Parathyroid adenoma (tissue), 2 donors: ENCODE data around the gene UHRF1.

Experiments used
- H2AFZ ChIP-seq: fragments of 300-600 bp; sonication (generic); one replicate; pipeline ENCODE4 v1.7.0; 2017; ENCODE audit warnings: antibody characterized with exemption, mild to moderate bottlenecking
- H3K27ac ChIP-seq: fragments of 300-600 bp; sonication (generic); one replicate; pipeline ENCODE4 v1.7.0; 2017
- H3K27me3 ChIP-seq: fragments of 300-600 bp; sonication (generic); one replicate; pipeline ENCODE4 v1.7.0; 2017; ENCODE audit warnings: low read length; ENCODE audit not compliant: control insufficient read depth, insufficient read depth
- H3K36me3 ChIP-seq: fragments of 300-600 bp; sonication (generic); one replicate; pipeline ENCODE4 v1.7.0; 2017; ENCODE audit warnings: low read length; ENCODE audit not compliant: control insufficient read depth, insufficient read depth
- H3K4me1 ChIP-seq: fragments of 300-600 bp; sonication (generic); one replicate; pipeline ENCODE4 v1.7.0; 2017; ENCODE audit warnings: control low read depth
- H3K4me2 ChIP-seq: fragments of 300-600 bp; sonication (generic); one replicate; pipeline ENCODE4 v1.7.0; 2017; ENCODE audit warnings: low read length
- H3K4me3 ChIP-seq: fragments of 300-600 bp; sonication (generic); one replicate; pipeline ENCODE4 v1.7.0; 2017; ENCODE audit warnings: low read depth, low read length
- H3K79me2 ChIP-seq: fragments of 300-600 bp; sonication (generic); one replicate; pipeline ENCODE4 v1.7.0; 2017; ENCODE audit warnings: control low read depth
- H3K9ac ChIP-seq: fragments of 300-600 bp; sonication (generic); one replicate; pipeline ENCODE4 v1.7.0; 2017; ENCODE audit warnings: mild to moderate bottlenecking
- H3K9me3 ChIP-seq: fragments of 300-600 bp; sonication (generic); one replicate; pipeline ENCODE4 v1.7.0; 2017; ENCODE audit warnings: low read length; ENCODE audit not compliant: control insufficient read depth
- CTCF ChIP-seq: fragments of 300-600 bp; sonication (generic); IDR thresholded peaks from one replicate; pipeline ENCODE4 v1.7.0; 2017; ENCODE audit warnings: antibody characterized with exemption, mild to moderate bottlenecking
- donor health status: primary hyperparathyroidism.

The UHRF1 gene

GRCh38 chr19:4968462-4969291, 59.4 kb downstream of the UHRF1 start, which contains the start of gene KDM4B:
KDM4B (plus strand) TSS chr19:4969113; CDS start chr19:5032891, 63,778 bp downstream.
- TF ChIP-seq CTCF: no peak
- peak within 1 kb of the TSS; percentile 70 for H2AFZ ChIP-seq
- H3K4me2 ChIP-seq: peak within 1 kb of the TSS; percentile 83
- peaks cover 12% of the 10 kb centered on the region for H3K4me1 ChIP-seq
- H3K27ac ChIP-seq: peak within 1 kb of the TSS; percentile 58
- no peaks in the 10 kb centered on the region for H3K27me3 ChIP-seq
- peaks cover 30% of the 10 kb centered on the region for H3K79me2 ChIP-seq
- H3K9ac ChIP-seq: no peak within 1 kb of the TSS
- no peaks in the 10 kb centered on the region for H3K9me3 ChIP-seq
- peak within 1 kb of the TSS; percentile 67 for H3K4me3 ChIP-seq
- no peaks in the 10 kb centered on the region for H3K36me3 ChIP-seq

- Histone ChIP-seq H3K79me2 (peaks cover 30% of the 10 kb centered on the region), H3K27ac (no peak overlapping the region), H3K27me3 (no peaks in the 10 kb centered on the region), H3K36me3 (no peaks in the 10 kb centered on the region), H2AFZ (no peak overlapping the region), H3K9me3 (no peaks in the 10 kb centered on the region), H3K4me2 (peak overlapping the region; percentile 83), H3K4me3 (peak overlapping the region; percentile 67), H3K4me1 (peaks cover 12% of the 10 kb centered on the region), H3K9ac (no peak overlapping the region)
- no peak for TF ChIP-seq CTCF
These were observed 60.0 kb downstream of the UHRF1 start for GRCh38 chr19:4969292-4969771.

- peaks cover 35% of the 10 kb centered on the region for H3K79me2 ChIP-seq
- H2AFZ ChIP-seq: no peak overlapping the region
- no peak for TF ChIP-seq CTCF
- peak overlapping the region; percentile 67 for H3K4me3 ChIP-seq
- no peaks in the 10 kb centered on the region for H3K9me3 ChIP-seq
- H3K9ac ChIP-seq: no peak overlapping the region
- no peaks in the 10 kb centered on the region for H3K27me3 ChIP-seq
- H3K27ac ChIP-seq: peak overlapping the region; percentile 58
- peaks cover 12% of the 10 kb centered on the region for H3K4me1 ChIP-seq
- peak overlapping the region; percentile 83 for H3K4me2 ChIP-seq
- H3K36me3 ChIP-seq: no peaks in the 10 kb centered on the region
These were observed 60.7 kb downstream of the UHRF1 start for GRCh38 chr19:4969772-4970531.

GRCh38 chr19:4970558-4971423, 61.5 kb downstream of the UHRF1 start:
- no peak overlapping the region for H2AFZ ChIP-seq
- no peaks in the 10 kb centered on the region for H3K27me3 ChIP-seq
- peak overlapping the region; percentile 58 for H3K27ac ChIP-seq
- peak overlapping the region; percentile 83 for H3K4me2 ChIP-seq
- no peaks in the 10 kb centered on the region for H3K36me3 ChIP-seq
- peak overlapping the region; percentile 45 for H3K4me3 ChIP-seq
- TF ChIP-seq CTCF: no peak
- no peak overlapping the region for H3K9ac ChIP-seq
- peaks cover 39% of the 10 kb centered on the region for H3K79me2 ChIP-seq
- H3K4me1 ChIP-seq: peaks cover 14% of the 10 kb centered on the region
- H3K9me3 ChIP-seq: no peaks in the 10 kb centered on the region
